DOHH2 (cell line): ENCODE measurements around the gene IFITM2.
"Not testable (repeated sequence)": the region's sequence is repeated elsewhere in the genome, so short reads cannot be mapped to it uniquely, and the experiment has no call there.

Experiments
- EZH2phosphoT487 ChIP-seq: fragments of 200-600 bp; sonication (generic); IDR thresholded peaks from 2 replicates; pipeline ENCODE4 v1.6.1; 2017; ENCODE audit warnings: borderline replicate concordance, mild to moderate bottlenecking, antibody characterized with exemption, low read length, moderate library complexity, mixed read lengths
- TF ChIP-seq, protein P1 (sequence below): fragments of 200-600 bp; sonication (generic); IDR thresholded peaks from one replicate; pipeline ENCODE4 v1.5.1; 2014; ENCODE audit warnings: antibody characterized with exemption, mild to moderate bottlenecking, low read depth, low read length; ENCODE audit not compliant: poor library complexity, severe bottlenecking

DNA sequence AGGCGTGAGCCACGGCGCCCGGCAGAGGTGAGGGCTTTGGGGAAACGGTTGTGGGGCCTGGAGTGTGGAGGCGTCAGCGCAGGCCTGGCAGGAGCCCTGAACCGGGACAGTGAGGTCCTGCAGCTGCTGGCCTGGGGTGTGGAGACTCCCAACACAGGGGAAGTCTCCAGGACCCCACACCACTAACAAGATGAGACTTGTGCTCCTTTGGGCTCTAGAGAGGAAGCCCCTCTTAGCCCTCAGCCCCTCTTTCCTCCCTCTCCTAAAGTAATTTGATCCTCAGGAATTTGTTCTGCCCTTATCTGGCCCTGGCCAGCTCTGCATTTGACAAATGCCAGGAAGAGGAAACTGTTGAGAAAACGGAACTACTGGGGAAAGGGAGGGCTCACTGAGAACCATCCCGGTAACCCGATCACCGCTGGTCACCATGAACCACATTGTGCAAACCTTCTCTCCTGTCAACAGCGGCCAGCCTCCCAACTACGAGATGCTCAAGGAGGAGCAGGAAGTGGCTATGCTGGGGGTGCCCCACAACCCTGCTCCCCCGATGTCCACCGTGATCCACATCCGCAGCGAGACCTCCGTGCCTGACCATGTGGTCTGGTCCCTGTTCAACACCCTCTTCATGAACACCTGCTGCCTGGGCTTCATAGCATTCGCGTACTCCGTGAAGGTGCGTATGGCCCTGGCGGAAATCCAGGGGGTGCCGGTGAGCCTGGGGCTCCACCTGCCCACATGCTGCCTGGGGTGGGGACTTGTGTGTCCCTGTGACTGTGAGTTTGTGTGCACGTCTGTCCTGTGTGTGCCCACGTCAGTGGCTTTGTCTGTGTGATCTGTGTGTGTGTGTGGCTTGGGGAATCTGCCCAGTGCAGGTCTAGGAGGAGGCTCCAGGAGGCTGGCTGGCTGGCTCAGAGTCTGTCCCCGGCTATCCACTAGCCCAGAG is at the start of gene IFITM2:
- TF ChIP-seq, protein P1, sequence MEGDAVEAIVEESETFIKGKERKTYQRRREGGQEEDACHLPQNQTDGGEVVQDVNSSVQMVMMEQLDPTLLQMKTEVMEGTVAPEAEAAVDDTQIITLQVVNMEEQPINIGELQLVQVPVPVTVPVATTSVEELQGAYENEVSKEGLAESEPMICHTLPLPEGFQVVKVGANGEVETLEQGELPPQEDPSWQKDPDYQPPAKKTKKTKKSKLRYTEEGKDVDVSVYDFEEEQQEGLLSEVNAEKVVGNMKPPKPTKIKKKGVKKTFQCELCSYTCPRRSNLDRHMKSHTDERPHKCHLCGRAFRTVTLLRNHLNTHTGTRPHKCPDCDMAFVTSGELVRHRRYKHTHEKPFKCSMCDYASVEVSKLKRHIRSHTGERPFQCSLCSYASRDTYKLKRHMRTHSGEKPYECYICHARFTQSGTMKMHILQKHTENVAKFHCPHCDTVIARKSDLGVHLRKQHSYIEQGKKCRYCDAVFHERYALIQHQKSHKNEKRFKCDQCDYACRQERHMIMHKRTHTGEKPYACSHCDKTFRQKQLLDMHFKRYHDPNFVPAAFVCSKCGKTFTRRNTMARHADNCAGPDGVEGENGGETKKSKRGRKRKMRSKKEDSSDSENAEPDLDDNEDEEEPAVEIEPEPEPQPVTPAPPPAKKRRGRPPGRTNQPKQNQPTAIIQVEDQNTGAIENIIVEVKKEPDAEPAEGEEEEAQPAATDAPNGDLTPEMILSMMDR, result not testable (repeated sequence)
- not testable (repeated sequence) for TF ChIP-seq EZH2phosphoT487
